T-helper 1 cell treated with Interleukin-12 subunit alpha and Interleukin-12 subunit beta and Interleukin-4 antibody, amounts not matched to agents 30 μg/mL and 1 μg/mL, for 36 hours (primary cell): ENCODE data around the gene RTN4RL1.
"Not testable (repeated sequence)": the region's sequence is repeated elsewhere in the genome, so short reads cannot be mapped to it uniquely, and the experiment has no call there.

Experiments used
- H3K27ac Mint-ChIP-seq: one replicate; pipeline ENCODE4 v1.8.0; 2021; ENCODE audit warnings: mild to moderate bottlenecking, mixed read lengths
- H3K27me3 Mint-ChIP-seq: one replicate; pipeline ENCODE4 v1.8.0; 2021; ENCODE audit warnings: low read depth, mixed read lengths
- H3K36me3 Mint-ChIP-seq: one replicate; pipeline ENCODE4 v1.8.0; 2021; ENCODE audit warnings: low read depth, mixed read lengths
- H3K4me1 Mint-ChIP-seq: one replicate; pipeline ENCODE4 v1.8.0; 2021; ENCODE audit warnings: low read depth, mixed read lengths
- H3K4me3 Mint-ChIP-seq: one replicate; pipeline ENCODE4 v1.8.0; 2021; ENCODE audit warnings: mild to moderate bottlenecking, moderate library complexity, mixed read lengths
- H3K9me3 Mint-ChIP-seq: one replicate; pipeline ENCODE4 v1.8.0; 2021; ENCODE audit warnings: mixed read lengths

Gene RTN4RL1

DNA sequence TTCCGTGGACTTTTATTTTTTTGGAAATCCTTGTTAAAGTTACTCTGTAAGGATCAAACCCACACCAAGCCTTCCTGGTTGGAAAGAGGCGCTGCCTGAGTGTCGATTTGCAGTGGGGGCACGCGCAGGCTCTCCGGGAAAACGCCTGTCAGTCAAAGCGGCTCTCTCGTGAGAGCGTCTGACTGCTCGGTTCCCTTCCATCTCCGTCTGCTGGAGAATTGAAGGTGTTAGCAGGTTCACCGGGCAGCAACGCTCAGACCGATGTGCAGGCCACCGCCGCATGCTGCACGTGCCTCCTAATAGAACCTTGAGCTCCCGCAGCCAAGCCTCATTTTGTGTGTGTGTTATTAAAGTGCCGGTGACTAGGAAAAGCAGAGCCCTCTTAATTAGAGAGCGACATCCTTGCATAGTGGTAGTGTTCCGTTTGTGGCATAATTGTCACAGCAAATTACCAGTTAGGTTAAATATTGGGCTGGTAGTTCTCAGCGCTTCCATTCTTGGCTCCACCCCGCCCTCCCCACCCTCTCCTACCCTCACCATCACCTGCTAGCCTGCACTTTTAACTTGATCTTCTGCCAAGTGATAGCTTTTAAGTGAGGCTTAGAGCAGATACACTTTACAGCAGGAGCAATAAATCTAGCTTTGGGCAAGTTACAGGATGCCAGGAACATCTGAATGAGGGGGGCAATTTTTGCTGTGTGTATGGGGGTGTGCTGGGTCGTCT, 119.8 kb downstream of the RTN4RL1 start:
- no peak overlapping the region for H3K27ac Mint-ChIP-seq
- H3K9me3 Mint-ChIP-seq: no peaks in the 10 kb centered on the region
- H3K4me3 Mint-ChIP-seq: no peak overlapping the region
- H3K36me3 Mint-ChIP-seq: peaks cover 2% of the 10 kb centered on the region
- H3K4me1 Mint-ChIP-seq: peaks cover 12% of the 10 kb centered on the region
- peaks cover 64% of the 10 kb centered on the region for H3K27me3 Mint-ChIP-seq

DNA sequence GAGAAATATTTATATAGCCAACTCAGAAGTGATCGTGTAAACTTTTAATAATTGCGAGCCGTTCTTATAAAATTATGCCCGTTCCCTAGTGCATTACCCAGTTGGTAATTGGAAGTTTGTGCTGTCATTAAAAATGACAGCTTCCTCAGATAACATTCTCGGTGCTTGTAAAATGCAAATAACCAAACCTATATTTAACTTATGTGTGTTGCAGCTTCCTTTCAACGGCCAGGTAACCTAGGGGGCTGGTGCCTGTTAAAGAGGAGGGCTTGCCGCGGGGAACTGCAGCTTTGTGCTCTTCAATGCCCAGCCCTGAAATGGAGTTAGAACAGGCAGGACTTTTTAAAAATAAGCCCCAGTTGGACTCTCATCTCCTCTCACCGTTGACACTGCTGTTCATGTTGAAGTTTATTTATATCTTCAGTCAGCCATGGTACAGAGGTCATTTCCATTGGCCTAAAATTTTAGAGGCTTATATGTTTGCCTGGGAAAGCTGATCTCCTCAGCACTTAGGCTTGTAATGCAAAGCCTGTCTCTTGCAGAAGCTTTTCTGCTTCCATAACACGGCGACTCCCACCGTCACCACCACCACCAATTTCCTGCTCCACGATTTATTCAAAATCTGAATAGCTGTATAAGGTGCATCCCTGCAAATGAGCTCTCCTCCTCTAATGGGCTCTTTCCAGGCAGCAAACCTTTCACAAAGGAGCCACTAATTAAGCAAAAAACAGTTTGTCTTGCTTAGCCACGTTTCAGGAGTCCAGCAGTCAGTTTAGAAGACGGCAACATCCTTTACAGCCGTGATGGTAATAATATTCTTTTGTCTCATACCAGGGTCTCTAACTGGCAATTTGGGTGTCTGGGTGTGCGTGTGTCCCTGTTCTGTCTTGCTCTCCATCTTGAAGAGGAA, 120.6 kb downstream of the RTN4RL1 start:
- H3K27me3 Mint-ChIP-seq: peaks cover 55% of the 10 kb centered on the region
- H3K4me1 Mint-ChIP-seq: peaks cover 12% of the 10 kb centered on the region
- H3K27ac Mint-ChIP-seq: no peak overlapping the region
- H3K4me3 Mint-ChIP-seq: no peak overlapping the region
- peaks cover 5% of the 10 kb centered on the region for H3K36me3 Mint-ChIP-seq
- H3K9me3 Mint-ChIP-seq: no peaks in the 10 kb centered on the region

DNA sequence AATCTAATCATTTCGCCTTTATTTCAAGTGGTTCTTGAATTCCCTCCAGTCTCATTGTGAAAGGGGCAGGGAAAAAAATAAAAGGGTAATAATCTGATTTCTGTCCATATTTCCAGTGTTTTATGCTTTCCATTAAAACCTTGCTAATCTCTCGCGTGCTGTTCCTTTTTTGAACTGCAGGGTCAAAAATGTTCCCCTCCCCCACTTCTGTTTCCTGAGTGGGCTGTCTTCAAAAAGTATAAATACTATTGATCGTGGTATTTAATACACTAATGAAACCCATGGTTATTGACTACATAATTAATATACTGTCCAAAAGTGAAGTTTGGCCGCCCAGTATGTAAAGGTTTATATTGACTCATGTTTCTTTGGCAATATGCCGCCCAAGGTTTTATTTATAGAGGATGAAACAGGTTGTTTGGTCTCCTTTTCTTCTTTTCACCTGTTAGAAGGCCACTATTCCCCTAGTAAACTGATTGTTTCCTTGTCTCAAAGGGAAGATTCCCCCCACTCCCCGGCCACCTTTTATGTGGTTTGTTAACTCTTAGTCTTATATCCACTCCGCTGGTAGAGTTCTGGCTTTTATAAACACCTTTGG, 125.6 kb downstream of the RTN4RL1 start:
- Mint-ChIP-seq H3K4me1 (peaks cover 10% of the 10 kb centered on the region), H3K36me3 (peaks cover 42% of the 10 kb centered on the region), H3K9me3 (no peaks in the 10 kb centered on the region), H3K27ac (no peak overlapping the region), H3K27me3 (peaks cover 10% of the 10 kb centered on the region), H3K4me3 (no peak overlapping the region)

DNA sequence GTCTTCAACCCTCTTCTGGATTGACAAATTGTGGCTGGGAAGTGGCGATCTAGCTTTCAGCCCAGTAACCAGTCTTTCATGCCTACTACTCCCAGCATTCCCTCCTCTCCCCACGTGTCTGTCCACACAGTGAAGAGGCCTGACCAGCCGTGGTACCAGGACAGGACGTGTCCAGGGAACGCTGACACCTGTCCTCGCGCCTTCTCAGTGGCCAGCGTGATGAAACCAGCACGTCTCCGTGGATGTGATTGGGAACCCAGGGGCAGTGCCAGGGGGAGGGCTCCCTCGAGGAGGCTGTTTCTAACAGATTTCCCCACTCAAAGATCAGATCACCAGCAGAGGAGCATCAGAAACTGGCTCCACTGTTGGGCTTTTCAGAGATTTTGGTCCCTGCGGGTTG, 126.3 kb downstream of the RTN4RL1 start:
- H3K9me3 Mint-ChIP-seq: no peaks in the 10 kb centered on the region
- H3K4me1 Mint-ChIP-seq: peaks cover 10% of the 10 kb centered on the region
- no peak overlapping the region for H3K4me3 Mint-ChIP-seq
- H3K36me3 Mint-ChIP-seq: peaks cover 49% of the 10 kb centered on the region
- peaks cover 4% of the 10 kb centered on the region for H3K27me3 Mint-ChIP-seq
- no peak overlapping the region for H3K27ac Mint-ChIP-seq

DNA sequence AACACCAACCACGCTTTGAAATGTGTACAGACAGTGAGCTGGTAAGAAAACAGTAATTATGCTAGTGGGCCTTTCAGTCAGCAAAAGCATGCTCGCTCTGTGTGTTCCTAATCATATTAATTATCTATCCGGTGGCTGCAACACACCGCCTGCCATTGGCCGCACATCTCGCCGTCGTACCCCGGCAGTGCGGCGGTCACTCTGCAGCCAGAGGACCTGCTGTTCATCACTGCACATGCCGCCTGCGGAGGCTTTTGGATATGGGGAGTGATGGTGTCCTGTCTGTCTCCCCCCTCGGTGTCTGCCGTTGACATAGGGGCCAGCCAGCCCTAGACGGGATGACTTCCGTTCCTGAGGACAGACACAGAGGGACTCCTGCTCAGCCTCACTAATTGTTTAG, 126.8 kb downstream of the RTN4RL1 start:
- peaks cover 2% of the 10 kb centered on the region for H3K27me3 Mint-ChIP-seq
- no peaks in the 10 kb centered on the region for H3K9me3 Mint-ChIP-seq
- H3K36me3 Mint-ChIP-seq: peaks cover 51% of the 10 kb centered on the region
- no peak overlapping the region for H3K4me3 Mint-ChIP-seq
- H3K4me1 Mint-ChIP-seq: peaks cover 10% of the 10 kb centered on the region
- H3K27ac Mint-ChIP-seq: no peak overlapping the region

DNA sequence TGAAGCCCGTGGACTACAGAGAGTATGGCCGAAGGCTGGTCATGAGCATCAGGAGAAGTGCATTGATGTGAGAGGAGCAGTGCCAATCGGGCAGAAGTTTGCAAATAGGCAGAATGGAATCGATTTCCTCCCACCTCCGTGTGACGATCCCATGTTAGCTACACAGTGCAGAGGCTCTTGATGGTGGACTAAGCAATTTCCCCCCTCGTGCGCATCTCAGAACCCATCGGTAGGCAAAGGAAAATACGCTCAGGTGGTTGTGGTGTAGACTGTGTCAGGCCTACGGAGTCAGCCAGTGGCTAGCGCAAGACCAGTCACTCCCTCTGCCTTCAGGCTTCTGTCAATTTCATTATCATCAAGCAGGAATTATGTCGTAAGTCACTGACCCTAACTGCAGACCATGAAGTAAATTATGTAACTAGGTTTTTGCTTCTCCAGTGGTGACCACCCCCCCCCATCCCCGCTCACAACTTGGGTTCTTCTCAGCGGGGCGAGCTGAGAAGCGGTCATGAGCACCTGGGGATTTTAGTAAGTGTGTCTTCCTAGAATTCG, 128.0 kb downstream of the RTN4RL1 start:
- Mint-ChIP-seq H3K27me3 (no peaks in the 10 kb centered on the region), H3K27ac (no peak overlapping the region), H3K4me1 (peaks cover 10% of the 10 kb centered on the region), H3K9me3 (no peaks in the 10 kb centered on the region), H3K4me3 (no peak overlapping the region), H3K36me3 (peaks cover 61% of the 10 kb centered on the region)

DNA sequence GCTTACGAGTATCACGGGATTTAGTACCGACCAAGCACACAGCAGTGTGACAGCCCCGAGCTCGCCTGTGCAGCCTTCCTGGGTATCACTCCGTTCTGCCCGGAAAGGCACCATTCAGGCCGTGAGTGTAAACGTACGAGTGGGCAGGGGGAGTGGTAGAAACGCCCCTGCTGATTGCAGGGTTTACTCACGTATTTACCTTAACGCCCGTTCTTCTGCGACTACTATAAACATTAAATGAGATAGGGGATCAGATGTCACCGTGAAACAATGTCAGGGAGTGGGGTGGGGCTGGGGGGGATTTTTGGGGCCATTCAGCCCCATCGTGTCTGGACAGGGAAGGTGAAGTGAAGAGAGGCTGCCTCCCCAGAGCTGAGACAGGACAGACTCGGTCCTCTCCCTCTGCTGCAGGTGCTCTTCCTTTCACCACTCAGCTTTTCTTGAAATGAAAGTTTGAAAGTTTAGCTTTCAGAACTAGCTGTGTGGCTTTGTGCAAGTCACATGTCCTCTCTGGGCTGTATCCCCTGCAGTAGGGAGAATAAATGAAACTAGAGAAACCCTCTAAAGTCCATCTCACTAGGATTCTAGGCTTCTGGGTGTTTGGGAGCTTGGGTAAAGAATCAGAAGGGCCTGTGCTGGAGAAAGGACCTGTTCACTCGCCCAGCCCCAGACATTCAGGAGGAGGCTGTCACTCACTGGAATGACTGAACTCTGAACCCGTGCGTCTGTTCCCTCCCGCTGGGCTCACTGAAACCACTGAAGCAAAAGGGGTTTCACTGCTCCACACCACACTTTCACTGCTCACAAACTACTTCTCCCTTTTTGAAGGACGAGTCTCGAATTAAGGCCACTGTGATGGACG, 128.7 kb downstream of the RTN4RL1 start:
- no peak overlapping the region for H3K4me3 Mint-ChIP-seq
- H3K9me3 Mint-ChIP-seq: no peaks in the 10 kb centered on the region
- H3K27ac Mint-ChIP-seq: no peak overlapping the region
- H3K27me3 Mint-ChIP-seq: no peaks in the 10 kb centered on the region
- H3K36me3 Mint-ChIP-seq: peaks cover 65% of the 10 kb centered on the region
- H3K4me1 Mint-ChIP-seq: peaks cover 10% of the 10 kb centered on the region

DNA sequence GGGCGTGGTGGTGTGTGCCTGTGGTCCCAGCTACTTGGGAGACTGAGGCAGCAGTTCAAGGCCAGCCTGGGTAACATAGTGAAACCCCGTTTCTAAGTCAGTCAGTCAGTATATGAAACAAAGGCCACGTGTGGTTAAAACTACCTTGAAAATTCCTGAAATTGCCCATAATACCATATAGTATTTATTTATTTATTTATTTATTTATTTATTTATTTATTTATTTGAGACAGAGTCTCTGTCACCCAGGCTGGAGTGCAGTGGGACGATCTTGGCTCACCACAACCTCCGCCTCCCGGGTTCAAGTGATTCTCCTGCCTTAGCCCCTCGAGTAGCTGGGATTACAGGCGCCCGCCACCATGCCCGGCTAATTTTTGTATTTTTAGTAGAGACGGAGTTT, 129.7 kb downstream of the RTN4RL1 start:
- peaks cover 71% of the 10 kb centered on the region for H3K36me3 Mint-ChIP-seq

DNA sequence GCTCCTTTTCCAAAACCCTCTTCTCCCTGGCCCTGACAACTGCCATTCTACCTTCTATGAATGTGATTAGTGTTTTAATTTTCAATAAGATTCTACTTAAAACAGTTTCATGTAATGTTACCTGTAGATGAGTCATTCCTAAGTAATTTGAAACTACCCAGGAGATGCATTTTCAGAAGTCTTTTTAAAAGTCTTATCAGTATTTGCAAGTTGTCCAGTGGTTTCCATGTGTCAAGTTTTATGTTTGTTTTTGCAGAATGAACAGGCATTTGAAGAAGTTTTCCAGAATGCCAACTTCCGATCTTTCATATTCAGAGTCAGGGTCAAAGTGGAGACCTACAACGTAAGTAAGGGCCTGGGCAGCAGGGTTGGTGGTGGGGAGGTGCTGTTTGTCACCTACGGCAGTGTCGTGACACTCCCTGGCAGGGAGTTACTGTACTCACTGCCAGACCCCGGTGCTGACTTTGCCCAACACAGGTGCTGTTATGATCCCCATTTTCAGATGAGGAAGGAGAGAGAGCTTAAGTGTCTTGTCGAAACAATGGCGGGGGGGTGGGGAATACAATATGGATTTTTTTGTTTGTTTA, 130.3 kb downstream of the RTN4RL1 start:
- Mint-ChIP-seq H3K4me1 (peaks cover 14% of the 10 kb centered on the region), H3K9me3 (no peaks in the 10 kb centered on the region), H3K27me3 (no peaks in the 10 kb centered on the region), H3K36me3 (peaks cover 71% of the 10 kb centered on the region), H3K4me3 (no peak overlapping the region), H3K27ac (no peak overlapping the region)

More for the DNA sequence above, 129.7 kb downstream of the RTN4RL1 start:
- H3K27me3 Mint-ChIP-seq, H3K27ac Mint-ChIP-seq, H3K9me3 Mint-ChIP-seq, H3K4me3 Mint-ChIP-seq: not testable (repeated sequence)
- H3K4me1 Mint-ChIP-seq: peaks cover 14% of the 10 kb centered on the region

DNA sequence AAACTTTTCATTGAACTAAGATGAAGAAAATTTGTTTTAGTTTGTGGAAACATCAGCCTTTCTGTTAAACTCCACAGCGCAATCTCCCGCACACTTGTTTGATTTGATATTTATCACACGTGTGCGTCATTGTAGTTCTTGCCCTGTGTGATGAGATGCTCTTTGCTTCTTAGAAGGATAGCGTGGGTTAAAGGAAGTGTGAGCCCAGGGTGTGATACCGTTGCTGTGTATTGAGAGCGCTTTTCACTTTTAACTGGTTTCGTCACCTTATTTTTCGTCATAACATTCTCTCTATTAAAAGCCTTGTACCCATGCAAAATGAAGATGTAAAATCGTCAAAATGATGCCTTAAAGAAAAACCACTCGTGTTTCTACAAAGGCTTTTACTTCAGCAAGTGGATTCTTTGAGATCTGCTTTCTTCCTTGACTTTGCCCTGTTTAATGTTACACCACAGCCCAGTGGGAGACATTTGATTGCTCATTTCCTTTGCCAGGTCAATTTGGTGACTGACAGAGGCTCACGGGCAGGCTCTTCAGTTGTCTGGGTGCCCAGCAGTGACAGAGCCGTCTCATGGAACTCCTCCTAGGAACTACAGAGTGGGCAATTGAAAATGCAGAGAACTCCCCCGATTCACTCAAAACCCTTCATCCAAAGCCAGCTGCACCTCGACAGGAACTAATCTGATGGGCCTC, 134.2 kb downstream of the RTN4RL1 start:
- H3K4me3 Mint-ChIP-seq: no peak overlapping the region
- no peaks in the 10 kb centered on the region for H3K27me3 Mint-ChIP-seq
- H3K9me3 Mint-ChIP-seq: no peaks in the 10 kb centered on the region
- peaks cover 8% of the 10 kb centered on the region for H3K4me1 Mint-ChIP-seq
- H3K27ac Mint-ChIP-seq: peak overlapping the region; percentile 64
- peaks cover 47% of the 10 kb centered on the region for H3K36me3 Mint-ChIP-seq

DNA sequence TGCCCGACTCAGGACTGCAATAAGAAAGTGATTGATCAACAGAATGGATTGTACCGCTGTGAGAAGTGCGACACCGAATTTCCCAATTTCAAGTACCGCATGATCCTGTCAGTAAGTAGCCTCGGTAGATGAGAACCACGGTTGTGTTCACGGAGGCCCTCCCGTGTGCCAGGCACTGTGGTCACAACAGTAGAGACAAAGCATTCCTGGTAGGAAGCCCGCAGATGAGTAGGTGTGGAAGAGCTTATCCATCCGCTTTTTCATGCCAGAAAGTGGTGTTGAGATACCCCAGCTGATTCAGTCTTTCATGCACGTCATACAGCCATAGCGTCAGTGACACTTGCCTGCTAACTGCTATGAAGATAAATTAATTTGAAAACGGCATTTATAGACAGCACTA, 136.4 kb downstream of the RTN4RL1 start:
- no peak overlapping the region for H3K4me3 Mint-ChIP-seq
- no peaks in the 10 kb centered on the region for H3K27me3 Mint-ChIP-seq
- H3K4me1 Mint-ChIP-seq: peaks cover 4% of the 10 kb centered on the region
- H3K9me3 Mint-ChIP-seq: no peaks in the 10 kb centered on the region
- H3K36me3 Mint-ChIP-seq: peaks cover 51% of the 10 kb centered on the region
- H3K27ac Mint-ChIP-seq: no peak overlapping the region
